HepG2 (cell line): Measurements from ENCODE around the gene CTU2. TPM values are rescaled to one million over a fixed set of nuclear protein-coding genes. Genes with fewer than 3 reads are reported as not detected.

ENCODE experiments used
- AGO1 ChIP-seq: fragments of 200-400 bp; formaldehyde crosslinking; IDR thresholded peaks from 2 replicates; pipeline ENCODE4 v1.6.1; 2017; ENCODE audit warnings: mild to moderate bottlenecking, low read depth, low read length, moderate library complexity; ENCODE audit not compliant: poor library complexity, severe bottlenecking
- AGO2 ChIP-seq: fragments of 200-400 bp; formaldehyde crosslinking; optimal IDR thresholded peaks from 2 replicates; pipeline ENCODE3; 2017; ENCODE audit warnings: mild to moderate bottlenecking, low read depth, low read length, moderate library complexity
- FOXM1 ChIP-seq: sonication (generic); formaldehyde crosslinking; IDR thresholded peaks from 2 replicates; pipeline ENCODE4 v1.5.0; 2020; ENCODE audit warnings: missing genetic modification reagents
- HNRNPLL ChIP-seq: fragments of 200-400 bp; formaldehyde crosslinking; IDR thresholded peaks from 2 replicates; pipeline ENCODE4 v1.6.1; 2017; ENCODE audit warnings: mild to moderate bottlenecking, low read depth, low read length; ENCODE audit not compliant: poor library complexity, severe bottlenecking
- NCOA1 ChIP-seq: sonication (generic); formaldehyde crosslinking; IDR thresholded peaks from 2 replicates; pipeline ENCODE4 v1.9.0; 2021; ENCODE audit warnings: missing genetic modification reagents
- NFE2 ChIP-seq: sonication (generic); formaldehyde crosslinking; IDR thresholded peaks from 2 replicates; pipeline ENCODE4 v1.4.0; 2020; ENCODE audit warnings: missing genetic modification reagents
- SYNCRIP ChIP-seq: fragments of 200-400 bp; formaldehyde crosslinking; IDR thresholded peaks from 2 replicates; pipeline ENCODE4 v1.6.1; 2018; ENCODE audit warnings: mild to moderate bottlenecking, low read depth, low read length; ENCODE audit not compliant: insufficient read depth
- YEATS4 ChIP-seq: sonication (generic); formaldehyde crosslinking; IDR thresholded peaks from 2 replicates; pipeline ENCODE4 v1.4.0; 2020; ENCODE audit warnings: missing genetic modification reagents, borderline replicate concordance
- ZNF441 ChIP-seq: sonication (generic); formaldehyde crosslinking; IDR thresholded peaks from 2 replicates; pipeline ENCODE4 v1.7.0; 2021; ENCODE audit warnings: missing genetic modification reagents, borderline replicate concordance
- ZNF510 ChIP-seq: sonication (generic); formaldehyde crosslinking; IDR thresholded peaks from 2 replicates; pipeline ENCODE4 v1.4.0; 2020; ENCODE audit warnings: low read depth, mild to moderate bottlenecking, missing genetic modification reagents
- ZNF530 ChIP-seq: sonication (generic); formaldehyde crosslinking; IDR thresholded peaks from 2 replicates; pipeline ENCODE4 v1.5.0; 2020; ENCODE audit warnings: low read depth, mild to moderate bottlenecking, missing genetic modification reagents
- ZNF550 ChIP-seq: sonication (generic); formaldehyde crosslinking; IDR thresholded peaks from 2 replicates; pipeline ENCODE4 v1.4.0; 2020; ENCODE audit warnings: mild to moderate bottlenecking, missing genetic modification reagents, borderline replicate concordance
- polyA plus RNA-seq, 8 experiments: library from polyadenylated mRNA; depleted of rRNA in 3 of 8; stranded (reverse) in 7 of 8; unstranded in 1 of 8; fragments of >200 nt; fragmentation: Illumina TruSeq in 4 of 8; extraction: Trizol in 4 of 8; gene quantifications; 2 replicates each; pipeline versions ENCODE4 v1.2.1 to v1.2.3, GENCODE V29; 2011 to 2016; ENCODE audit warnings: low read depth in 4 of 8, missing spikeins in 1 of 8, mixed read lengths in 1 of 8; ENCODE audit not compliant: insufficient read depth in 1 of 8
- total RNA-seq, 5 experiments: library from RNA; depleted of rRNA; stranded (reverse); fragments of >200 nt; fragmentation: Illumina TruSeq; extraction: Trizol; gene quantifications; 2 replicates each; pipeline ENCODE4 v1.2.3, GENCODE V29; 2016; ENCODE audit warnings: low read depth in 1 of 5
- TF ChIP-seq, protein P1 (sequence below): sonication (generic); formaldehyde crosslinking; IDR thresholded peaks from 2 replicates; pipeline ENCODE4 v1.5.0; 2020; ENCODE audit warnings: mild to moderate bottlenecking, missing genetic modification reagents
- TF ChIP-seq, protein P2 (sequence below): sonication (generic); formaldehyde crosslinking; IDR thresholded peaks from 2 replicates; pipeline ENCODE4 v1.5.0; 2020; ENCODE audit warnings: mild to moderate bottlenecking, missing genetic modification reagents, borderline replicate concordance
- TF ChIP-seq, protein P3 (sequence below): sonication (generic); formaldehyde crosslinking; IDR thresholded peaks from 2 replicates; pipeline ENCODE4 v1.4.0; 2020; ENCODE audit warnings: mild to moderate bottlenecking, missing genetic modification reagents, borderline replicate concordance
- TF ChIP-seq, protein P4 (sequence below): sonication (generic); formaldehyde crosslinking; IDR thresholded peaks from 2 replicates; pipeline ENCODE4 v1.8.0; 2022; ENCODE audit warnings: missing genetic modification reagents, mild to moderate bottlenecking, borderline replicate concordance
- TF ChIP-seq, protein P5 (sequence below): sonication (generic); formaldehyde crosslinking; IDR thresholded peaks from 2 replicates; pipeline ENCODE4 v1.5.0; 2020; ENCODE audit warnings: mild to moderate bottlenecking, missing genetic modification reagents, borderline replicate concordance

Gene CTU2
- total and polyA plus RNA-seq, 2 of the 13 experiments (the other 11 are each of a cell fraction or from before 2014, with no cell fraction given): 13.3 to 21.9 TPM

GRCh38 chr16:88759976-88760350 is 53.7 kb downstream of the CTU2 start (continued):
- TF ChIP-seq, protein P1, sequence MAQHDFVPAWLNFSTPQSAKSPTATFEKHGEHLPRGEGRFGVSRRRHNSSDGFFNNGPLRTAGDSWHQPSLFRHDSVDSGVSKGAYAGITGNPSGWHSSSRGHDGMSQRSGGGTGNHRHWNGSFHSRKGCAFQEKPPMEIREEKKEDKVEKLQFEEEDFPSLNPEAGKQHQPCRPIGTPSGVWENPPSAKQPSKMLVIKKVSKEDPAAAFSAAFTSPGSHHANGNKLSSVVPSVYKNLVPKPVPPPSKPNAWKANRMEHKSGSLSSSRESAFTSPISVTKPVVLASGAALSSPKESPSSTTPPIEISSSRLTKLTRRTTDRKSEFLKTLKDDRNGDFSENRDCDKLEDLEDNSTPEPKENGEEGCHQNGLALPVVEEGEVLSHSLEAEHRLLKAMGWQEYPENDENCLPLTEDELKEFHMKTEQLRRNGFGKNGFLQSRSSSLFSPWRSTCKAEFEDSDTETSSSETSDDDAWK (CRISPR knock-in tag): no peak
- TF ChIP-seq FOXM1 (CRISPR knock-in tag) (0 out of 2 replicates have a peak, but pooled peaks have one; percentile 11), ZNF550 (no peak), HNRNPLL (no peak), AGO1 (no peak), NFE2 (CRISPR knock-in tag) (no peak), ZNF441 (CRISPR knock-in tag) (no peak), SYNCRIP (no peak), NCOA1 (CRISPR knock-in tag) (no peak), ZNF510 (CRISPR knock-in tag) (no peak), YEATS4 (peak; percentile 11; the same call in 1 of the 2 replicates), ZNF530 (CRISPR knock-in tag) (no peak), AGO2 (peak; percentile 60)
- TF ChIP-seq, protein P2, sequence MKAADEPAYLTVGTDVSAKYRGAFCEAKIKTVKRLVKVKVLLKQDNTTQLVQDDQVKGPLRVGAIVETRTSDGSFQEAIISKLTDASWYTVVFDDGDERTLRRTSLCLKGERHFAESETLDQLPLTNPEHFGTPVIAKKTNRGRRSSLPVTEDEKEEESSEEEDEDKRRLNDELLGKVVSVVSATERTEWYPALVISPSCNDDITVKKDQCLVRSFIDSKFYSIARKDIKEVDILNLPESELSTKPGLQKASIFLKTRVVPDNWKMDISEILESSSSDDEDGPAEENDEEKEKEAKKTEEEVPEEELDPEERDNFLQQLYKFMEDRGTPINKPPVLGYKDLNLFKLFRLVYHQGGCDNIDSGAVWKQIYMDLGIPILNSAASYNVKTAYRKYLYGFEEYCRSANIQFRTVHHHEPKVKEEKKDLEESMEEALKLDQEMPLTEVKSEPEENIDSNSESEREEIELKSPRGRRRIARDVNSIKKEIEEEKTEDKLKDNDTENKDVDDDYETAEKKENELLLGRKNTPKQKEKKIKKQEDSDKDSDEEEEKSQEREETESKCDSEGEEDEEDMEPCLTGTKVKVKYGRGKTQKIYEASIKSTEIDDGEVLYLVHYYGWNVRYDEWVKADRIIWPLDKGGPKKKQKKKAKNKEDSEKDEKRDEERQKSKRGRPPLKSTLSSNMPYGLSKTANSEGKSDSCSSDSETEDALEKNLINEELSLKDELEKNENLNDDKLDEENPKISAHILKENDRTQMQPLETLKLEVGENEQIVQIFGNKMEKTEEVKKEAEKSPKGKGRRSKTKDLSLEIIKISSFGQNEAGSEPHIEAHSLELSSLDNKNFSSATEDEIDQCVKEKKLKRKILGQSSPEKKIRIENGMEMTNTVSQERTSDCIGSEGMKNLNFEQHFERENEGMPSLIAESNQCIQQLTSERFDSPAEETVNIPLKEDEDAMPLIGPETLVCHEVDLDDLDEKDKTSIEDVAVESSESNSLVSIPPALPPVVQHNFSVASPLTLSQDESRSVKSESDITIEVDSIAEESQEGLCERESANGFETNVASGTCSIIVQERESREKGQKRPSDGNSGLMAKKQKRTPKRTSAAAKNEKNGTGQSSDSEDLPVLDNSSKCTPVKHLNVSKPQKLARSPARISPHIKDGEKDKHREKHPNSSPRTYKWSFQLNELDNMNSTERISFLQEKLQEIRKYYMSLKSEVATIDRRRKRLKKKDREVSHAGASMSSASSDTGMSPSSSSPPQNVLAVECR: no peak
- TF ChIP-seq, protein P3, sequence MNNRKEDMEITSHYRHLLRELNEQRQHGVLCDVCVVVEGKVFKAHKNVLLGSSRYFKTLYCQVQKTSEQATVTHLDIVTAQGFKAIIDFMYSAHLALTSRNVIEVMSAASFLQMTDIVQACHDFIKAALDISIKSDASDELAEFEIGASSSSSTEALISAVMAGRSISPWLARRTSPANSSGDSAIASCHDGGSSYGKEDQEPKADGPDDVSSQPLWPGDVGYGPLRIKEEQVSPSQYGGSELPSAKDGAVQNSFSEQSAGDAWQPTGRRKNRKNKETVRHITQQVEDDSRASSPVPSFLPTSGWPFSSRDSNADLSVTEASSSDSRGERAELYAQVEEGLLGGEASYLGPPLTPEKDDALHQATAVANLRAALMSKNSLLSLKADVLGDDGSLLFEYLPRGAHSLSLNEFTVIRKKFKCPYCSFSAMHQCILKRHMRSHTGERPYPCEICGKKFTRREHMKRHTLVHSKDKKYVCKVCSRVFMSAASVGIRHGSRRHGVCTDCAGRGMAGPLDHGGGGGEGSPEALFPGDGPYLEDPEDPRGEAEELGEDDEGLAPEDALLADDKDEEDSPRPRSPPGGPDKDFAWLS: 0 out of 2 replicates have a peak, but pooled peaks have one; percentile 54
- TF ChIP-seq, protein P4, sequence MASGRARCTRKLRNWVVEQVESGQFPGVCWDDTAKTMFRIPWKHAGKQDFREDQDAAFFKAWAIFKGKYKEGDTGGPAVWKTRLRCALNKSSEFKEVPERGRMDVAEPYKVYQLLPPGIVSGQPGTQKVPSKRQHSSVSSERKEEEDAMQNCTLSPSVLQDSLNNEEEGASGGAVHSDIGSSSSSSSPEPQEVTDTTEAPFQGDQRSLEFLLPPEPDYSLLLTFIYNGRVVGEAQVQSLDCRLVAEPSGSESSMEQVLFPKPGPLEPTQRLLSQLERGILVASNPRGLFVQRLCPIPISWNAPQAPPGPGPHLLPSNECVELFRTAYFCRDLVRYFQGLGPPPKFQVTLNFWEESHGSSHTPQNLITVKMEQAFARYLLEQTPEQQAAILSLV (CRISPR knock-in tag): no peak
- TF ChIP-seq, protein P5, sequence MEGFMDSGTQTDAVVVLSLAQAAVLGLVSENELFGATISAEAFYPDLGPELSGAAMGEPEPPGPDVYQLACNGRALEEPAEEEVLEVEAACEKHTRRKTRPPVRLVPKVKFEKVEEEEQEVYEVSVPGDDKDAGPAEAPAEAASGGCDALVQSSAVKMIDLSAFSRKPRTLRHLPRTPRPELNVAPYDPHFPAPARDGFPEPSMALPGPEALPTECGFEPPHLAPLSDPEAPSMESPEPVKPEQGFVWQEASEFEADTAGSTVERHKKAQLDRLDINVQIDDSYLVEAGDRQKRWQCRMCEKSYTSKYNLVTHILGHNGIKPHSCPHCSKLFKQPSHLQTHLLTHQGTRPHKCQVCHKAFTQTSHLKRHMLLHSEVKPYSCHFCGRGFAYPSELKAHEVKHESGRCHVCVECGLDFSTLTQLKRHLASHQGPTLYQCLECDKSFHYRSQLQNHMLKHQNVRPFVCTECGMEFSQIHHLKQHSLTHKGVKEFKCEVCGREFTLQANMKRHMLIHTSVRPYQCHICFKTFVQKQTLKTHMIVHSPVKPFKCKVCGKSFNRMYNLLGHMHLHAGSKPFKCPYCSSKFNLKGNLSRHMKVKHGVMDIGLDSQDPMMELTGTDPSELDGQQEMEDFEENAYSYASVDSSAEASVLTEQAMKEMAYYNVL (CRISPR knock-in tag): peak; percentile 20; the same call in 1 of the 2 replicates
